ENCODE results near the gene HDAC4.

DNA sequence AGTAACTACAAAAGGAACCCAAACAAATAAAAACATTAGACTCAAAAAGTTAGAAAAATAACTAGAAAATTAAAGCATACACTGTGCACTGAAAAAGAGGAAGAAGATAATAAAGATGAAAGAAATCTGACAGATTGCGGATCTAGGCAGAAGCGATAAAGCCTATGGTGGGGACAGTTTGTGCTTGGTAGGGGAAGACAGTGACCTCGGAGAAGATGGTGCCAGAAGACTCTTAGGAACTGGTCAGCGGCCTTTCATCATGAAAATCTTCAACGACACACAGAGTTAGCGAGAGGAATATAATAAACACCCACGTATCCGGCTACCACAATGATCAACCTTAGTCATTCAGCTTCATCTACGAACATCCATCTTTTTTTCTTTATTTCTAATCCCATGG lies 180.5 kb downstream of the HDAC4 start:
- TF ChIP-seq EZH2 (IDR thresholded peaks at IDR 0.05; ENCODE audit: low read depth, unreplicated experiment) = no peak
- no peak for TF ChIP-seq EZH2phosphoT487 (IDR thresholded peaks at IDR 0.05; ENCODE audit: unreplicated experiment)
- TF ChIP-seq, protein P1, sequence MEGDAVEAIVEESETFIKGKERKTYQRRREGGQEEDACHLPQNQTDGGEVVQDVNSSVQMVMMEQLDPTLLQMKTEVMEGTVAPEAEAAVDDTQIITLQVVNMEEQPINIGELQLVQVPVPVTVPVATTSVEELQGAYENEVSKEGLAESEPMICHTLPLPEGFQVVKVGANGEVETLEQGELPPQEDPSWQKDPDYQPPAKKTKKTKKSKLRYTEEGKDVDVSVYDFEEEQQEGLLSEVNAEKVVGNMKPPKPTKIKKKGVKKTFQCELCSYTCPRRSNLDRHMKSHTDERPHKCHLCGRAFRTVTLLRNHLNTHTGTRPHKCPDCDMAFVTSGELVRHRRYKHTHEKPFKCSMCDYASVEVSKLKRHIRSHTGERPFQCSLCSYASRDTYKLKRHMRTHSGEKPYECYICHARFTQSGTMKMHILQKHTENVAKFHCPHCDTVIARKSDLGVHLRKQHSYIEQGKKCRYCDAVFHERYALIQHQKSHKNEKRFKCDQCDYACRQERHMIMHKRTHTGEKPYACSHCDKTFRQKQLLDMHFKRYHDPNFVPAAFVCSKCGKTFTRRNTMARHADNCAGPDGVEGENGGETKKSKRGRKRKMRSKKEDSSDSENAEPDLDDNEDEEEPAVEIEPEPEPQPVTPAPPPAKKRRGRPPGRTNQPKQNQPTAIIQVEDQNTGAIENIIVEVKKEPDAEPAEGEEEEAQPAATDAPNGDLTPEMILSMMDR (conservative IDR thresholded peaks at IDR 0.05; ENCODE audit: low read depth in 2 of 2) = no peak
- TF ChIP-seq POLR2AphosphoS5 (IDR thresholded peaks at IDR 0.05; ENCODE audit: low read depth) = no peak

All from GM23338 (cell line).